Skeletal muscle tissue (tissue), 4 donors: ENCODE results near the gene TRPM6. TPM values are rescaled to one million over a fixed set of nuclear protein-coding genes. Genes with fewer than 3 reads are reported as not detected.

ENCODE experiments used
- H3K27ac ChIP-seq: one replicate; pipeline ENCODE4 v1.7.0; 2013; ENCODE audit warnings: mild to moderate bottlenecking, low read depth, low read length, inconsistent platforms
- H3K27me3 ChIP-seq, 3 donors: one replicate each; pipeline ENCODE4 v1.7.0; 2013; ENCODE audit warnings: low read length in 3 of 3; ENCODE audit not compliant: control insufficient read depth in 3 of 3, insufficient read depth in 3 of 3
- H3K36me3 ChIP-seq, 3 donors: one replicate each; pipeline ENCODE4 v1.7.0; 2013; ENCODE audit warnings: low read length in 3 of 3; ENCODE audit not compliant: control insufficient read depth in 3 of 3, insufficient read depth in 3 of 3
- H3K4me1 ChIP-seq, 3 donors: one replicate each; pipeline ENCODE4 v1.7.0; 2013; ENCODE audit warnings: low read length in 3 of 3, mild to moderate bottlenecking in 3 of 3; ENCODE audit not compliant: control insufficient read depth in 3 of 3, insufficient read depth in 3 of 3
- H3K4me3 ChIP-seq, 3 donors: one replicate each; pipeline ENCODE4 v1.7.0; 2013; ENCODE audit warnings: low read length in 3 of 3
- H3K9ac ChIP-seq, 3 donors: one replicate each; pipeline ENCODE4 v1.7.0; 2013; ENCODE audit warnings: low read length in 3 of 3, mild to moderate bottlenecking in 3 of 3, moderate library complexity in 2 of 3, low read depth in 1 of 3
- H3K9me3 ChIP-seq, 3 donors: one replicate each; pipeline ENCODE4 v1.7.0; 2013; ENCODE audit warnings: low read length in 3 of 3; ENCODE audit not compliant: control insufficient read depth in 3 of 3
- total RNA-seq: library from RNA; depleted of rRNA; stranded (reverse); fragments of >200 nt; gene quantifications from one replicate; pipeline ENCODE4 v1.2.3, GENCODE V29; 2014
- donor health status: Osteomylitis.

Gene TRPM6
- total RNA-seq, 1 donor from 2014 or later = under 0.01 TPM

- H3K36me3 ChIP-seq = no peaks in the 10 kb centered on the region
- no peak overlapping the region for H3K27ac ChIP-seq
- no peak overlapping the region for H3K4me3 ChIP-seq
- H3K27me3 ChIP-seq = no peaks in the 10 kb centered on the region
- H3K9me3 ChIP-seq = no peaks in the 10 kb centered on the region
- no peak overlapping the region for H3K9ac ChIP-seq
- H3K4me1 ChIP-seq = no peaks in the 10 kb centered on the region
Measured at GRCh38 chr9:74729136-74729695, 158.5 kb downstream of the TRPM6 start.

- no peak overlapping the region for H3K4me3 ChIP-seq
- H3K36me3 ChIP-seq = no peaks in the 10 kb centered on the region
- H3K4me1 ChIP-seq = no peaks in the 10 kb centered on the region
- no peaks in the 10 kb centered on the region for H3K27me3 ChIP-seq
- no peak overlapping the region for H3K27ac ChIP-seq
- no peaks in the 10 kb centered on the region for H3K9me3 ChIP-seq
- H3K9ac ChIP-seq = no peak overlapping the region
Measured at GRCh38 chr9:74728176-74728575, 159.5 kb downstream of the TRPM6 start.

- no peaks in the 10 kb centered on the region for H3K27me3 ChIP-seq
- no peaks in the 10 kb centered on the region for H3K9me3 ChIP-seq
- H3K4me3 ChIP-seq = no peak overlapping the region
- no peak overlapping the region for H3K9ac ChIP-seq
- no peaks in the 10 kb centered on the region for H3K36me3 ChIP-seq
- no peaks in the 10 kb centered on the region for H3K4me1 ChIP-seq
- no peak overlapping the region for H3K27ac ChIP-seq
Measured at GRCh38 chr9:74726581-74726980, 161.1 kb downstream of the TRPM6 start.

GRCh38 chr9:74724317-74724716, 163.4 kb downstream of the TRPM6 start:
- H3K27me3 ChIP-seq = no peaks in the 10 kb centered on the region
- no peak overlapping the region for H3K4me3 ChIP-seq
- no peak overlapping the region for H3K9ac ChIP-seq
- no peak overlapping the region for H3K27ac ChIP-seq
- H3K36me3 ChIP-seq = no peaks in the 10 kb centered on the region
- H3K4me1 ChIP-seq = no peaks in the 10 kb centered on the region
- H3K9me3 ChIP-seq = no peaks in the 10 kb centered on the region

GRCh38 chr9:74721696-74722660, 165.7 kb downstream of the TRPM6 start:
- H3K4me1 ChIP-seq = no peaks in the 10 kb centered on the region
- no peak overlapping the region for H3K4me3 ChIP-seq
- H3K9me3 ChIP-seq = no peaks in the 10 kb centered on the region
- no peak overlapping the region for H3K9ac ChIP-seq
- no peaks in the 10 kb centered on the region for H3K27me3 ChIP-seq
- H3K36me3 ChIP-seq = no peaks in the 10 kb centered on the region
- no peak overlapping the region for H3K27ac ChIP-seq

GRCh38 chr9:74719306-74719705, 168.4 kb downstream of the TRPM6 start:
- Histone ChIP-seq H3K27me3 (no peaks in the 10 kb centered on the region), H3K36me3 (no peaks in the 10 kb centered on the region), H3K4me1 (no peaks in the 10 kb centered on the region), H3K9ac (no peak overlapping the region), H3K9me3 (no peaks in the 10 kb centered on the region), H3K4me3 (no peak overlapping the region), H3K27ac (no peak overlapping the region)

- H3K9me3 ChIP-seq = no peaks in the 10 kb centered on the region
- H3K27me3 ChIP-seq = no peaks in the 10 kb centered on the region
- H3K36me3 ChIP-seq = no peaks in the 10 kb centered on the region
- H3K4me1 ChIP-seq = no peaks in the 10 kb centered on the region
- no peak overlapping the region for H3K27ac ChIP-seq
- H3K4me3 ChIP-seq = no peak overlapping the region
- no peak overlapping the region for H3K9ac ChIP-seq
Measured at GRCh38 chr9:74718709-74719108, 169.0 kb downstream of the TRPM6 start.

GRCh38 chr9:74711341-74711740, 176.4 kb downstream of the TRPM6 start:
- no peaks in the 10 kb centered on the region for H3K36me3 ChIP-seq
- peaks cover 0 to 4% (median 0%) of the 10 kb centered on the region in 3 donors for H3K27me3 ChIP-seq
- H3K4me1 ChIP-seq = no peaks in the 10 kb centered on the region
- H3K9ac ChIP-seq = no peak overlapping the region
- H3K4me3 ChIP-seq = no peak overlapping the region
- no peaks in the 10 kb centered on the region for H3K9me3 ChIP-seq
- H3K27ac ChIP-seq = no peak overlapping the region

GRCh38 chr9:74697535-74697934, 190.2 kb downstream of the TRPM6 start:
- H3K27ac ChIP-seq = no peak overlapping the region
- H3K9ac ChIP-seq = no peak overlapping the region
- no peaks in the 10 kb centered on the region for H3K36me3 ChIP-seq

GRCh38 chr9:74696520-74696919, 191.2 kb downstream of the TRPM6 start:
- Histone ChIP-seq H3K4me1 (no peaks in the 10 kb centered on the region), H3K36me3 (no peaks in the 10 kb centered on the region), H3K27me3 (no peaks in the 10 kb centered on the region), H3K9ac (no peak overlapping the region), H3K9me3 (no peaks in the 10 kb centered on the region), H3K4me3 (no peak overlapping the region), H3K27ac (no peak overlapping the region)

More at GRCh38 chr9:74697535-74697934, 190.2 kb downstream of the TRPM6 start:
- no peaks in the 10 kb centered on the region for H3K9me3 ChIP-seq
- no peaks in the 10 kb centered on the region for H3K27me3 ChIP-seq
- no peak overlapping the region for H3K4me3 ChIP-seq
- H3K4me1 ChIP-seq = no peaks in the 10 kb centered on the region
